PC-9 (cell line): ENCODE measurements around the gene GRIA1. TPM values are rescaled to one million over a fixed set of nuclear protein-coding genes. Genes with fewer than 3 reads are reported as not detected.

Experiments
- BruUV-seq: library from RNA; stranded (reverse); fragments of 400-500 nt; replicated peaks from 2 replicates; lab custom pipeline; 2021; lab: Mats Ljungman, UMichigan
- CTCF ChIA-PET: fragments of 300-600 bp; sonication (Branson Sonifier 250); formaldehyde crosslinking; loops from one replicate; lab custom pipeline; 2022; ENCODE audit warnings: antibody characterized with exemption; lab: Charles Lee
- POLR2A ChIA-PET: fragments of 300-600 bp; sonication (Branson Sonifier 250); formaldehyde crosslinking; loops from one replicate; lab custom pipeline; 2022; ENCODE audit warnings: antibody characterized with exemption; ENCODE audit not compliant: unreplicated experiment; lab: Charles Lee
- DNase-seq, 2 experiments: peaks; one replicate each; pipeline versions ENCODE4 v3.0.0 to v3.0.0-alpha.2; 2015 to 2022; ENCODE audit warnings: mixed read lengths in 1 of 2
- H2AFZ ChIP-seq: fragments of 200-600 bp; sonication (generic); 2 replicates; pipeline ENCODE4 v1.8.1; 2017; ENCODE audit warnings: antibody characterized with exemption
- H3F3A ChIP-seq: fragments of 200-600 bp; sonication (generic); 2 replicates; pipeline ENCODE4 v1.8.1; 2017; ENCODE audit warnings: antibody characterized with exemption, mild to moderate bottlenecking, low read depth; ENCODE audit not compliant: insufficient read depth
- H3K27ac ChIP-seq: fragments of 200-600 bp; sonication (generic); 2 replicates; pipeline ENCODE4 v1.6.1; 2016; ENCODE audit warnings: mixed run types
- H3K27me3 ChIP-seq: fragments of 200-600 bp; sonication (generic); 2 replicates; pipeline ENCODE4 v1.6.1; 2016; ENCODE audit warnings: low read depth, mixed run types; ENCODE audit not compliant: insufficient read depth
- H3K36me3 ChIP-seq: fragments of 200-600 bp; sonication (generic); 2 replicates; pipeline ENCODE4 v1.6.1; 2016; ENCODE audit warnings: low read depth, mixed run types
- H3K4me1 ChIP-seq: fragments of 200-600 bp; sonication (generic); replicated peaks from 2 replicates; pipeline ENCODE4 v1.6.1; 2016; ENCODE audit warnings: mixed run types; ENCODE audit not compliant: insufficient read depth
- H3K4me2 ChIP-seq: fragments of 200-600 bp; sonication (generic); 2 replicates; pipeline ENCODE4 v1.6.1; 2017; ENCODE audit warnings: mixed run types
- H3K4me3 ChIP-seq: fragments of 200-600 bp; sonication (generic); 2 replicates; pipeline ENCODE4 v1.6.1; 2016; ENCODE audit warnings: mixed run types
- H3K79me2 ChIP-seq: fragments of 200-600 bp; sonication (generic); 2 replicates; pipeline ENCODE4 v1.6.1; 2017; ENCODE audit warnings: low read depth, mixed run types
- H3K9me2 ChIP-seq: fragments of 200-600 bp; sonication (generic); 2 replicates; pipeline ENCODE4 v1.8.1; 2017; ENCODE audit warnings: mild to moderate bottlenecking; ENCODE audit not compliant: insufficient read depth
- H3K9me3 ChIP-seq: fragments of 200-600 bp; sonication (generic); 2 replicates; pipeline ENCODE4 v1.8.1; 2016; ENCODE audit warnings: low read depth; ENCODE audit not compliant: insufficient read depth
- H4K20me1 ChIP-seq: fragments of 200-600 bp; sonication (generic); 2 replicates; pipeline ENCODE4 v1.8.1; 2017; ENCODE audit not compliant: insufficient read depth
- CTCF ChIP-seq: fragments of 200-600 bp; sonication (generic); conservative IDR thresholded peaks from 2 replicates; pipeline ENCODE4 v1.6.1; 2017; ENCODE audit warnings: mixed run types, antibody characterized with exemption, mild to moderate bottlenecking, moderate library complexity
- EZH2 ChIP-seq: fragments of 200-600 bp; sonication (generic); IDR thresholded peaks from 2 replicates; pipeline ENCODE4 v1.8.0; 2017; ENCODE audit warnings: antibody characterized with exemption, low read depth
- intact Hi-C: fragments of 100-400 bp; cut with micrococcal nuclease; formaldehyde crosslinking; loops from one replicate; pipeline ENCODE4 v1.10.0; 2022; ENCODE audit not compliant: unreplicated experiment
- total RNA-seq: library from RNA; stranded (reverse); gene quantifications from 2 replicates; pipeline ENCODE4 v1.2.3, GENCODE V29; 2021

GRIA1 gene
- total RNA-seq, 1 experiment from 2014 or later = not detected

- TF ChIP-seq EZH2 (no peak), CTCF (no peak)
- H3K9me3 ChIP-seq = no peaks in the 10 kb centered on the region
- H3K4me3 ChIP-seq = no peak overlapping the region
- no TSS peak for BruUV-seq
- DNase-seq = no peak
- no peak overlapping the region for H3K4me2 ChIP-seq
- H3K27me3 ChIP-seq = no peaks in the 10 kb centered on the region
- H3K4me1 ChIP-seq = no peaks in the 10 kb centered on the region
- no peaks in the 10 kb centered on the region for H3K36me3 ChIP-seq
- ChIA-PET CTCF (no interaction called here), POLR2A (no interaction called here)
- intact Hi-C loops = no loop called here
- H3F3A ChIP-seq = no peaks in the 10 kb centered on the region
- H3K79me2 ChIP-seq = no peaks in the 10 kb centered on the region
- no peak overlapping the region for H3K27ac ChIP-seq
- no peaks in the 10 kb centered on the region for H4K20me1 ChIP-seq
- H2AFZ ChIP-seq = no peak overlapping the region
- no peaks in the 10 kb centered on the region for H3K9me2 ChIP-seq
Measured at GRCh38 chr5:153818626-153819025, 328.2 kb downstream of the GRIA1 start.

- TF ChIP-seq EZH2 (no peak), CTCF (no peak)
- no peak for DNase-seq
- CTCF ChIA-PET = no interaction called here
Measured at GRCh38 chr5:153823036-153823435, 332.6 kb downstream of the GRIA1 start.

GRCh38 chr5:153824909-153825308 lies 334.4 kb downstream of the GRIA1 start:
- no peaks in the 10 kb centered on the region for H3F3A ChIP-seq
- ChIA-PET CTCF (no interaction called here), POLR2A (interaction anchor here (0.6 kb wide), 1 partner anchor 309 kb away, joined by 3 read pairs; no protein-coding TSS in a partner anchor)
- H3K4me2 ChIP-seq = no peak overlapping the region
- intact Hi-C loops = no loop called here
- H3K9me3 ChIP-seq = no peaks in the 10 kb centered on the region
- BruUV-seq = no TSS peak
- H4K20me1 ChIP-seq = no peaks in the 10 kb centered on the region
- H3K27ac ChIP-seq = no peak overlapping the region
- no peaks in the 10 kb centered on the region for H3K27me3 ChIP-seq
- no peak for DNase-seq
- no peak for TF ChIP-seq EZH2
- no peak overlapping the region for H2AFZ ChIP-seq
- H3K4me1 ChIP-seq = no peaks in the 10 kb centered on the region
- H3K4me3 ChIP-seq = no peak overlapping the region
- H3K9me2 ChIP-seq = no peaks in the 10 kb centered on the region
- no peaks in the 10 kb centered on the region for H3K79me2 ChIP-seq
- no peaks in the 10 kb centered on the region for H3K36me3 ChIP-seq

More at GRCh38 chr5:153823036-153823435, 332.6 kb downstream of the GRIA1 start:
- intact Hi-C loops = no loop called here
- no peaks in the 10 kb centered on the region for H3K27me3 ChIP-seq
- no peaks in the 10 kb centered on the region for H3K4me1 ChIP-seq
- H3K9me2 ChIP-seq = no peaks in the 10 kb centered on the region
- H3K9me3 ChIP-seq = no peaks in the 10 kb centered on the region
- no peak overlapping the region for H3K27ac ChIP-seq
- H4K20me1 ChIP-seq = no peaks in the 10 kb centered on the region
- H3F3A ChIP-seq = no peaks in the 10 kb centered on the region
- H3K79me2 ChIP-seq = no peaks in the 10 kb centered on the region
- H3K4me2 ChIP-seq = no peak overlapping the region
- POLR2A ChIA-PET = no interaction called here
- BruUV-seq = no TSS peak
- H3K4me3 ChIP-seq = no peak overlapping the region
- no peaks in the 10 kb centered on the region for H3K36me3 ChIP-seq
- H2AFZ ChIP-seq = no peak overlapping the region

- H3K27ac ChIP-seq = no peak overlapping the region
- no peak for TF ChIP-seq CTCF
- no peak for TF ChIP-seq EZH2
- H4K20me1 ChIP-seq = no peaks in the 10 kb centered on the region
- no peaks in the 10 kb centered on the region for H3K79me2 ChIP-seq
- no peak for DNase-seq
- no peaks in the 10 kb centered on the region for H3K4me1 ChIP-seq
- no peaks in the 10 kb centered on the region for H3K9me3 ChIP-seq
- ChIA-PET CTCF (no interaction called here), POLR2A (no interaction called here)
- intact Hi-C loops = no loop called here
- H3F3A ChIP-seq = no peaks in the 10 kb centered on the region
- H3K27me3 ChIP-seq = no peaks in the 10 kb centered on the region
- H3K9me2 ChIP-seq = no peaks in the 10 kb centered on the region
- no peak overlapping the region for H3K4me2 ChIP-seq
- no peak overlapping the region for H2AFZ ChIP-seq
- H3K4me3 ChIP-seq = no peak overlapping the region
- no TSS peak for BruUV-seq
- no peaks in the 10 kb centered on the region for H3K36me3 ChIP-seq
Measured at GRCh38 chr5:153827397-153827796, 336.9 kb downstream of the GRIA1 start.
